Kasumi-1 (cell line): ENCODE results near the gene TTC7B.
"Not testable (repeated sequence)": the region's sequence is repeated elsewhere in the genome, so short reads cannot be mapped to it uniquely, and the experiment has no call there.

Source experiments
- DNase-seq, 2 experiments: peaks; one replicate each; lab custom pipeline; 2025; lab: John Stamatoyannopoulos, UW

TTC7B gene, protein sequence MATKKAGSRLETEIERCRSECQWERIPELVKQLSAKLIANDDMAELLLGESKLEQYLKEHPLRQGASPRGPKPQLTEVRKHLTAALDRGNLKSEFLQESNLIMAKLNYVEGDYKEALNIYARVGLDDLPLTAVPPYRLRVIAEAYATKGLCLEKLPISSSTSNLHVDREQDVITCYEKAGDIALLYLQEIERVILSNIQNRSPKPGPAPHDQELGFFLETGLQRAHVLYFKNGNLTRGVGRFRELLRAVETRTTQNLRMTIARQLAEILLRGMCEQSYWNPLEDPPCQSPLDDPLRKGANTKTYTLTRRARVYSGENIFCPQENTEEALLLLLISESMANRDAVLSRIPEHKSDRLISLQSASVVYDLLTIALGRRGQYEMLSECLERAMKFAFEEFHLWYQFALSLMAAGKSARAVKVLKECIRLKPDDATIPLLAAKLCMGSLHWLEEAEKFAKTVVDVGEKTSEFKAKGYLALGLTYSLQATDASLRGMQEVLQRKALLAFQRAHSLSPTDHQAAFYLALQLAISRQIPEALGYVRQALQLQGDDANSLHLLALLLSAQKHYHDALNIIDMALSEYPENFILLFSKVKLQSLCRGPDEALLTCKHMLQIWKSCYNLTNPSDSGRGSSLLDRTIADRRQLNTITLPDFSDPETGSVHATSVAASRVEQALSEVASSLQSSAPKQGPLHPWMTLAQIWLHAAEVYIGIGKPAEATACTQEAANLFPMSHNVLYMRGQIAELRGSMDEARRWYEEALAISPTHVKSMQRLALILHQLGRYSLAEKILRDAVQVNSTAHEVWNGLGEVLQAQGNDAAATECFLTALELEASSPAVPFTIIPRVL

DNA sequence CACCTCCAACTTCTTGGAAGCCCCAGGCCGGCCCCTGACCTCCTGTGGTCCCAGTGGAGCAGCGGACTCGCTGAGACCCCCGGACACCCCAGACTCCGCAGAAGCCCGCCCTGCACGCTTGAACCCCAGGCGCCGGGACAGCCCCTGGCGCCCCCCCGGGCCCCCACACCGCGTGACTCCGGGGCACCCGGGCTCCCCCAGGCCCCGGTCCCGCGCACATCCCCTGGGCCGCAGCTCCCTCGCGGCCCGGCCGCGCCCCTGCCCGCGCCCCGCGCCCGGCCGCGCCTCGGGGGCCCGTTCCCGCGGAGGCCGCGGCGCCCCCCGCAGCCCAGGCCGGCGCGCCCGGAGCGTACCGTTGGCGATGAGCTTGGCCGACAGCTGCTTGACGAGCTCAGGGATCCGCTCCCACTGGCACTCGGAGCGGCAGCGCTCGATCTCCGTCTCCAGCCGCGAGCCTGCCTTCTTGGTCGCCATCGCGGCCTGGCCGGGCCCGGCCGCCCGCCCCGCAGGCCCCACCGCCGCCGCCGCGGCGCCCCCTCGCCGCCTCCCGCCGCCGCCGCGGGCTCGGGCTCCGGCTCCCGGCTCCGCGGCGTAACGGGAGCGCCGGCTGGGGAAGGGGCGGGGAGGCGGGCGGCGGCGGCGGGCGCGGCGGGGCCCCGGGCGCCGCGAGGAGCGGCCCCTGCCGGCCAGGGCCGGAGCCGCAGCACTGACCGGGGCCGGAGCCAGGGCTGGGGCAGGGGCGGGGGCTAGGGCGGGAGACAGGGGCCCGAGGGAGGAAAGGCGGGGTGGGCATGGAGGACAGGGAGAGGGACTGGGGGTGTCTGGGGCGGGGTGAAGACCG is at the start of gene TTC7B:
Gene TTC7B (minus strand): TSS at position 609 of the 841 bp plus-strand sequence. CDS start 135 bp downstream, at position 474.
- peak in 1 of 2 experiments; percentile 17 for DNase-seq

DNA sequence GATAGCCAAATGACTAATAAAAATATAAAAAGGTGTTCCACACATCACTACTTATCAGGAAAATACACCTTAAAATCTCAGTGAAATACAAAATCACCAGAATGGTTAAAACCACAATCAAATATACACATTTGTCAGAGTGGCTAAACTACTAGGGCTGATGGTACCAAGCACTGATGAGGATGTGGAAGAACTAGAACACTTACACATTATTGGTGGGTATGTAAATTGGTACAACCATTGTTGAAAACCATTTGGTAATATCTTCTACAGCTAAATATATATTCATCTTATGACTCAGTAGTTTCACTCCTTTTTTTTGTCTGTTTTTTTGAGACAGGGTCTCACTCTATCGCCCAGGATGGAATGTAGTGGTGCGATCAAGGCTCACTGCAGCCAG is 48.5 kb upstream of the TTC7B start:
- no peak for DNase-seq

DNA sequence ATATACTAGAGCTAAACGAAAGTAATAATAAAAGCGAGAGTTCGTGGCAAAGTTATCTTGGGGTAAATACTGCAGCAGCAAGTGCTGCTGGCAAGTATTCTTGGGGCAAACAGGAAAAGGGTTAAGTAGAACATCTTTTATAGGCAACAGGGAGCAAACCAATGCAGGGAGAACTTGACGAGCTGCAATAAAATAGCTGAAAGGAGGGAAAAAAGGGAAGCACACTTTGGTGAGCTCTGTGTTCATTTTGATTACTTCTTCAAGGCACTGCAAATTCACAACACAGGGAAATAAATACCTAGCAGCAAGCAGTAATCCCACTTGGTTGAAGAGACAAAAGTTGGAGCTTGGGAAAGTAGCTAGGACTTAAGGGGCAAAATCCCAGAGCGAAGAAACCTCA is 42.3 kb upstream of the TTC7B start:
- peak in 1 of 2 experiments; percentile 31 for DNase-seq

DNA sequence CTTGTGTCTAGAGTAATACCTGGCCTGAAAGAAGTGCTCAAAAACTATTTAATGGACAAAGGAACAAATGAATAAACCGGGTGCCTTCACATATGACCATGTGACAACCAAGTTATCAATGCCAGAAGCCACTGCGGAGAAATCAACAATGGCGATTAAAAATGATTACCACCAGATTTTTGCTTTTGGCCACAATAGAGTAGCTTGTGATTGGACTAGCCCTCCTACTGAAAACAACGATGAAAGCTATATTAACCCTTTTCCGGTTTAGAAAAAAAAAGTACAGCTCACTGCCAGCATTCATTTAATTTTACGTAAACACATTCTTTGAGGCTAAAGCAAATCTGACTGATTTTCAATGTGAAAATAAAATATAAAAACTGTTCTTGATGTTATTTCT is 41.6 kb upstream of the TTC7B start:
- no peak for DNase-seq

DNA sequence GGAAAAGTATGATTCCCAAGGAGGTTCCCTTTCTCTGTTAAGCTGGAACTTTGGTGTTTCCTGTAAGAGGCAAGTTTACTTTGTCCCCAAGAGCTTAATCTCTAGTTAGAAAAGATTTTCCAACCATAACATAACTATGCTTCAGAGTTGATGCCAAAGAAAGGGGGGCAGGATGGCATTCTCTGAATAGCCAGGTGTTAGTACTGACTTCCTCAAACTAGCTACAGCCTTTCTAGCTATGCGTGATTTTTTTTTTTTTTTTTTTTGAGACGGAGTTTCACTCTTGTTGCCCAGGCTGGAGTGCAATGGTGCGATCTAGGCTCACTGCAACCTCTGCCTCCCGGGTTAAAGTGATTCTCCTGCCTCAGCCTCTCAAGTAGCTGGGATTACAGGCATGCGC is 39.9 kb upstream of the TTC7B start:
- not testable (repeated sequence) for DNase-seq

DNA sequence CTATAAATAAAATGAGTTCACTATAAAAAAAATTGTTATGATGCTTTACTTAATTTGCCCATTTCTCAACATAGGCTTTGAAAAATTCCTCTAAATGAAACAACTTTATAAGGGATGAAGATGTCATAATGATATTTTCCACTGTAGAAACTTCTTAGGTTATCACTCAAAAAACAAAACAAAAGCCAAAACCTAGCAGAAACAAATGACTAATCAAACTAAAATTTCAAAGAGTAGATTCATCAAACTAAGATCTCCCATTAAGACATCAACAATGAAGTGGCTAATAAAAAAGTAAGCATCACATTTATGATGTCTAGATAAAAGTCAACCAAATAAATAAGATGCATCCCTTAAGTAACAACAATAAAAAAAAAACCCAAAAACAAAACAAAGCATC is 36.9 kb upstream of the TTC7B start:
- no peak for DNase-seq

DNA sequence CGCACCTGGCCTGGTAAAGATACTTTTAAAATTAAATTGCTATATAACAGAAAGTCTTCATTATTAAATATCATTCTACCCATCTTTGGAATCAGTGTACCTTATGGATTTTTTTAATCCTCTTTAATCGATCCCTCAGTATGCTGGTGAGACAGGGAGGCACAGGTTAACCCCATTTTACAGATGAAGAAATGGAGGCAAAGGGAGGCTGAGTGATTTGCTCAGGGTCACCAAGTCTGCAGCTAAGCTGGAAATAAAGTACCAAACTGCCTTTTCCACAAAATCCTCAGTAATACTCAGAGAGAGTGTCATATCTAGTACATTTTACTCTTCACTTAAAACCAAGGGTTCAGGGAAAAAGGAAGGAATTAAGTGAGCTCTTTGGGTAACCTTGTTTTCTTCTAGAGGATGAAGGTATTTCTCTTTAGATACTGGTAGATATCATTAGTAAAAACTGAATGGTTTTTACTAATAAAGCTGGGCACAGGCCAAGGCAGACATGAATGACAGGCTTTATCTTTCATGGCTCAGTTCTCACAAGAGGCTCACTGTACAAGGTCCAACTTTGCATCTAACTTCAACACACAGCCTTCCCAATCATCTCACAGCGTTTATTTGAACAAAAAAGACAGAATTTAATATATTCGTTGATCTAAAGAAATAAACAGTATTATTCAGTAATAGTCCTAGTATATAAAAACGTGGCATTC is 35.3 kb upstream of the TTC7B start:
- DNase-seq, result no peak

DNA sequence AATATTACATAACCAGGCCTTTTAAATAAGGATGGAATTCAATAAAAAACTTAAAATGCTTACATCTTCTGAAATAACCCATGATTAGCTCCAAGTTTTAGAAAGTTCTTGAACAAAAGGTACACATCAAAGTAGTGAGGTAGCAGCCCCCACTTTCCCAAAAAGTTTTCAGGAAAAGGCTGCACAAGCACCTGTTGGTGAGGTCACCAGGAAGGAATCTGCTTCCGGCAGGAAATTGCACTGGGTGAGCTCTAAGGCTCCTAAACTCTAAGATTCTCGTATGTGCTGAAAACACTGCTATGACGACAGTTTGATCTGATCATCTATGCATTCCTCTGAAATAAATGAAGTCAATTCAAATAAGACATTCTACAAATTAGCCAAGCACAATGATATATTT is 34.3 kb upstream of the TTC7B start:
- DNase-seq, result no peak

DNA sequence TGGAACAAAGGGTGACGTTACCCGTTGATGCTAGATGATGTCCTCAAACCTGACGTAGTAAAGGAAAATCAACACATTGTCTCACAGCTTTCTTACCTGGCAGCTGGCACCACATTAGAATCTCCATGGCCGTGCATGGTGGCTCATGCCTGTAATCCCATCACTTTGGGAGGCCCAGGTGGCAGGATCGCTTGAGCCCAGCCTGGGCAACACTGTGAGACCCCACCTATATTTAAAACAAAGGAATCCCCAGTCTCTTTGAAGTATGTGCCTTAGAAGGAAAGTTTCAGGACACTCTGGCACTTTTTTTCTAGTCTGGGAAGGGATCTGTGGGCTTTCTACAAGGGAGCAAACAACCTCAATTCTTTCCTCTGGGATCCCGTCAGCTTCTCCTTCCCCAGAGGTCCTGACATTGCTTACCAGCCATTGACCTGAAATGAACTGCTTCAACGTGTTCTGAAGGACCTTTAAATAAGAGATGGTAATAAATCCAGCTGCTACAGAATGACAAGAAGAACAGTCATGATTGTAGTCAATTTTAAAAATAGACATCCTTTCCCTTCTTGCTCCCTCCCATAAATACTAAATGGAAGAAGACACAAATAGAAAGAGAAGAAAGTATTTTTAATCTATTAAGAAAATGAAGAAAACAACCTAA is 33.7 kb upstream of the TTC7B start:
- DNase-seq, result no peak

DNA sequence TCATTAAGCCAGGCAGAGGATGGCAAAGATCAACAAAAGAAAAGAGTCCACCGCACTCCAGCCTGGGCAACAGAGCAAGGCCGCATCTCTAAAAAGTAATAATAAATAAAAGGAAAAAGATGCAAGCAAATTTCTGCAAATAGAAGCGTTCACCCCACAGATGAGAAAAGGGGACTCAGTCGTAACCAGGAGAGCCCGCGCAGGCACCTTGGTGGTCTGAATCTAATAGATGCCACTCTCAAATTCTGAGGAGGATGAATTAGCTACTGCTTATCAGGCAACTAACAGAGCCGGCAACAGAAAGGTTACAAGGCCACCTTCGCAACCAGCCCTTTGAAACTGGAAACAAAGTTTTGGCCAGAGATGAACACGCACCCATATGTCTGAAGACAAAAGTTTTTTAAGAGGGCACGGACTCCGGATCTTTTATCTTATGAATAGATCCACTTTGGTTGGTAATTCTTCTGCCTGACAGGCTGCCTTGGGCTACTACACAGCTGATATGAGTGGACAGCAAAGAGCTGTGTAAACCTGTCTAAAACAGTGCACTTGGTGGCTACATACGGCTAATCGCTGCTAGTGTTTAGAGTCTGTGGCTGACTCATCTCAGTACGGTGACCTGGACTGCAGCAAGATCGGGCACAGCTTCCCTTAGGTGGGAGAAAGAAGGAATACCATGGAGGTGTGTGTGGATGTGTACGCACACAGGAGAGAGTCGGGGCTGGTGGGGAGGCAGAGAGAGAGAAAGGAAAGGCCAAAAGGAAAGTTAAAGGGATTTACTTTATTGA is 32.9 kb upstream of the TTC7B start:
- no peak for DNase-seq

DNA sequence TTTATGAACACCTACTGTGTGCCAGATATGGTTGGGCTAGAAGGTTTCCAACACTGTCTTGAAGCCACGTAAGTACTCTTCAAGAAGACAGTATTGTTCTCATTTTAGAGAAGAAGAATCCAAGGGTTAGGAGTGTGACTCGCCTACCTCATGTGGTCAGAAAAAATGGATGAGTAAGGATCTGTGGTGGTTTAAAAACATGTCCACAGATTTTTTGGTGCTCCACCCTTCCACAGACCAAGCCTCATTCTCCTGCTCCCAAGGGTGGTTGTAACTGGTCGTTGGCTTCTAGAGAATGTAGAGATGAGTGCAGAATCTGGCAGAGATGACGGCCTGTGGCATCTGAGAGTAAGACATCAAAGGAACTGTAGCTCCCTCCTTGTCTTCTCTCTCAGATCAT is 30.3 kb upstream of the TTC7B start:
- no peak for DNase-seq

DNA sequence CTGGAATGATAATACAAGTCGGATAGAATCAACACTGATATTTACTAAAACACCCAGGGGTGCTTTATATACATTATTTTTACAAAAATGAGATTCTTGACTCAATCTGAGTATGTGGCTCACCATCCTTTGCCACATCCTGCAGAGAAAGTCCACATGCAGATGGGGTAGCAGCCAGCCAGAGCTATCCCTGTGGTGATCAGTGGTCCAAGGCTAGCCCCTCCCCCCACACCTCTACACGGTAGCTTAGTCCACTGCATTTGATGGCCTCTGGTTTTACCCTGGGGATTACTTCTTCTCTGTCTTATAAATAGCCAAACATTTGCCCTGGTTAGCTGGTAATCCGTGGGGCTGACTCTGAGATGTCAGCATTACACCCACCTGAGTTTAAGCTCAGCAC is 28.1 kb upstream of the TTC7B start:
- no peak for DNase-seq

DNA sequence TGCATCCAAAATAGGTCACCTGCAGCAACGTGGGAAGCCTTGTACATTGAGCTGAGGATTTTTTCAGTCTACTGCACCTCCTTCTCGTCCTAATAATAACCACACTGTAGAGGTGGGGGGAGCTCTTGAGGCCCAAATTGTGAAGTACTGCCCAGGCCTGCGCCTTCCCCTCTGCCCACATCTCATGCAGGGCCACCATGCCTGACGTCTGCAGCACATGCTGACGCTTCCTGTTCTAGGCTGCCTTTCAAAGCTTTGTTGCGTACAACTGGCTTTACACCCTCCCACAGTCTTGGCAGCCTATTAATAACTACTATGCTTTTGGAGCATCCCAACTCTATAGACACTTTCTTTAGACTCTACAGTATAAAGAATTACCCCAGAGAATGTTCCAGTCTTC is 26.5 kb upstream of the TTC7B start:
- DNase-seq, result no peak

DNA sequence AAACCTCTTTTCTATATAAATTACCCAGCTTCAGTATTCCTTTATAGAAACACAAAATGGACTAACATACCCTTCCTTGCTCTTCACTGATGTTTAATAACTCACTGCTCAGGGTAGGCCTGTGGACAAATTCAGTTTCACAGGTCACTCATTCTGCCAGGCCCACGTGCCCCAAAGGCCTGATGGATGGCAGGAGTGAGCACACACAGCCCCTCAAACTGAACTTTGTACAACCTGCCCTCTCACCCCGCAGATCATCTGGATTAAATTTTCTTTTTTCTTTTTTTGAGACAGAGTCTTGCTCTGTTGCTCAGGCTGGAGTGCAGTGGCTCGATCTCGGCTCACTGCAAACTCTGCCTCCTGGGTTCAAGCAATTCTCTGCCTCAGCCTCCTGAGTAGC is 24.4 kb upstream of the TTC7B start:
- DNase-seq, result not testable (repeated sequence)

DNA sequence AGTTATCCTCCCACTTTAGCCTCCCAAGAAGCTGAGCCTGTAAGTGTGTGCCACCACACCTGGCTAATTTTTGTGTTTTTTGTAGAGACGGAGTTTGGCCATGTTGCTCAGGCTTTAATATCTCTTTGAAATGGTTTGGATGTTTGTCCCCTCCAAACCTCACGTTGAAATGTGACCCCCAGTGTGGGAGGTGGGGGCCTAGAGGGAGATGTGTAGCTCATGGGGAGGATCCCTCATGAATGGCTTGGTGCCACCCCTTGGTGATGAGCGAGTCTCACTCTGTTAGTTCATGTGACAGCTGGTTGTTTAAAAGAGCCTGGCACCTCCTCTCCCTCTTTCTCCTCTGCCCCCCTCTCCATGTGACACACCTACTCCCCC is 23.6 kb upstream of the TTC7B start:
- no peak for DNase-seq

DNA sequence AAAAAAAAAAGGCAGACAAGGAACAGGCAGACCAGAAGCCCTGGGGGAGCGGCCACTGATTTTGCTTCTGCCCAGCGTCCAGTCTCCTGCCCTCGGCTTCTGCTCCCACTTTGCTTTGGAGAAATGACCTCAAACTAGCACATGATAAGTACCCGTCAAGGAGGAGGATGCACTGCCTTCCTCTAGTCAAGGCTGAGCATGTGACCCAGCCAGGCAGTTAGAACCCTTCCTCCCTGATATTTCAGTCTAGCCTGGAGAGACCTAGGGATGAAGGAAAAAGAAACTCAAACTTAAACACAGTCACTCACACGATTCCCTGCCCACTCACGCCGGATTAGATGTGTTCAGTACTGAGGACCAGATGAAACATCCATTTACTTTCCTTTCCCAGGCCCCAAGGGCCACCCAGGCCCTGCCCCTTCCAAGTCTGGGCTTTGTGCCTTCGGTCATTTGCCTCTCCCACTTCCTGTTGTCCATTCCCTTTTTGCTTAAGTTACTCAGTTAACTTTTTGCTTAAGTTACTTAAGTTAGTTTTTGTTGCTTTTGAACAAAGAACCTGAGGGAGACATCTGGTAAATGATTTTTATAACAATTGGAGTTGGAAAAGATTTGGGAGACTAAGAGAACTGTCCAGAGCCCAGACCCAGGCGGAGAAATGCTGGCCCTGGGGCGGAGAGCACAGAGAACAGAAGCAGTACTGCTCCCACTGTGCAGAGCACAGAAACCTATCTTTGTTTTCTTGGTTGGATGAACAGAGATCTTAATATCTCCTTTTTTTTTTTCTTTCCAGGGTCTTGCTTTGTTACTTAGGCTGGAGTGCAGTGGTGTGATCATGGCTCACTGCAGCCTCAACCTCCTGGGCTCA is 23.0 kb upstream of the TTC7B start:
- no peak for DNase-seq

DNA sequence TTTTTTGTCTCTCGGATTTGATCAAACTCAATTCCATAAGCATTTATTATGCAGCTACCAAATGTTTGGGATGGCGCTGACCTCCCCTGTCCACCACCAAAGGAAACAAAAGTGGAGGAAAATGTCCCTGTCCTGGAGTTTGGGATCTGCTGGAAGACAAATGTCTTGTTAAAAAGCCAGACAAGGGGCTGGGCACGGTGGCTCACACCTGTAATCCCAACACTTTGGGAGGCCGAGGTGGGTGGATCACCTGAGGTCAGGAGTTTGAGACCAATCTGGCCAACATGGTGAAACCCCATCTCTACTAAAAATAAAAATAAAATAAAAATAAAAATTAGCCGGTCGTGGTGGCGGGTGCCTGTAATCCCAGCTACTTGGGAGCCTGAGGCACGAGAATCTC is 22.3 kb upstream of the TTC7B start:
- DNase-seq, result not testable (repeated sequence)

DNA sequence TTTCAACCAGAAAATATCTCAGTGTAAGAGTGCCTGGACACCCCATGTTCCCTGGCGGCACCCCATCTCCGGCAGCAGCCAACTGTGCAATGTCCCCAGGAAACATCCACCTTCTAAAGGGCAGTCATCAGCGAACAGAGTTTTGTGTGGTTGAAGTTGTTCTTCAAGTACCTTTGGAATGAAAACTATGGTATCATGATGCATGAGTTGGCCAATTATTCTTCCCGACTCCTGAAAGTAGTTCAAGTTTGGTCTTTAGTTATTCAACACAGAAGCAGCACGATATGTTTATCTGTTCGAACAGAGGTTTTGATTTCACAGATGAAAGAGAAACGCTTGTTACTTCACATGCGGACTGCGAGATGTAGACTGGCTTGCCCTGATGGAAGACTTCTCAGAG is 21.1 kb upstream of the TTC7B start:
- DNase-seq, result no peak

DNA sequence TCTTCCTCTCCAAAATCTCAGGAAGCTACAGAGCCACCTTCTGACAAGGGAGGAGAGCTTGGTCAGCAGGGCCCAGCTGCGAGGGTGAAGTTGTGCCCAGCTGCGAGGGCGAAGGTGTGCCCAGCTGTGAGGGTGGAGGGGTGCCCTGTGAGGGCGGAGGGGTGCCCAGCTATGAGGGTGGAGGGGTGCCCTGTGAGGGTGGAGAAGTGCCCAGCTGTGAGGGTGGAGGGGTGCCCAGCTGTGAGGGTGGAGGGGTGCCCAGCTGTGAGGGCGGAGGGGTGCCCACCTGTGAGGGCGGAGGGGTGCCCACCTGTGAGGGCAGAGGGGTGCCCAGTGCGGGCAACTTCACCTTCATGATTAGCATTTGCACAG is 20.4 kb upstream of the TTC7B start:
- no peak for DNase-seq
